Parathyroid adenoma (tissue), 2 donors: Measurements from ENCODE around the gene POLE.

ENCODE experiments used
- H2AFZ ChIP-seq: fragments of 300-600 bp; sonication (generic); one replicate; pipeline ENCODE4 v1.7.0; 2017; ENCODE audit warnings: antibody characterized with exemption, mild to moderate bottlenecking
- H3K27ac ChIP-seq: fragments of 300-600 bp; sonication (generic); one replicate; pipeline ENCODE4 v1.7.0; 2017
- H3K27me3 ChIP-seq: fragments of 300-600 bp; sonication (generic); one replicate; pipeline ENCODE4 v1.7.0; 2017; ENCODE audit warnings: low read length; ENCODE audit not compliant: control insufficient read depth, insufficient read depth
- H3K36me3 ChIP-seq: fragments of 300-600 bp; sonication (generic); one replicate; pipeline ENCODE4 v1.7.0; 2017; ENCODE audit warnings: low read length; ENCODE audit not compliant: control insufficient read depth, insufficient read depth
- H3K4me1 ChIP-seq: fragments of 300-600 bp; sonication (generic); one replicate; pipeline ENCODE4 v1.7.0; 2017; ENCODE audit warnings: control low read depth
- H3K4me2 ChIP-seq: fragments of 300-600 bp; sonication (generic); one replicate; pipeline ENCODE4 v1.7.0; 2017; ENCODE audit warnings: low read length
- H3K4me3 ChIP-seq: fragments of 300-600 bp; sonication (generic); one replicate; pipeline ENCODE4 v1.7.0; 2017; ENCODE audit warnings: low read depth, low read length
- H3K79me2 ChIP-seq: fragments of 300-600 bp; sonication (generic); one replicate; pipeline ENCODE4 v1.7.0; 2017; ENCODE audit warnings: control low read depth
- H3K9ac ChIP-seq: fragments of 300-600 bp; sonication (generic); one replicate; pipeline ENCODE4 v1.7.0; 2017; ENCODE audit warnings: mild to moderate bottlenecking
- H3K9me3 ChIP-seq: fragments of 300-600 bp; sonication (generic); one replicate; pipeline ENCODE4 v1.7.0; 2017; ENCODE audit warnings: low read length; ENCODE audit not compliant: control insufficient read depth
- CTCF ChIP-seq: fragments of 300-600 bp; sonication (generic); IDR thresholded peaks from one replicate; pipeline ENCODE4 v1.7.0; 2017; ENCODE audit warnings: antibody characterized with exemption, mild to moderate bottlenecking
- donor health status: primary hyperparathyroidism.

POLE gene

GRCh38 chr12:132597333-132598316 lies 89.5 kb downstream of the POLE start:
- no peak overlapping the region for H3K9ac ChIP-seq
- H3K27me3 ChIP-seq: no peaks in the 10 kb centered on the region
- H3K4me1 ChIP-seq: no peaks in the 10 kb centered on the region
- peak overlapping the region; percentile 42 for H3K27ac ChIP-seq
- H2AFZ ChIP-seq: peak overlapping the region; percentile 81
- H3K9me3 ChIP-seq: no peaks in the 10 kb centered on the region
- no peak for TF ChIP-seq CTCF
- H3K36me3 ChIP-seq: no peaks in the 10 kb centered on the region
- peak overlapping the region; percentile 56 for H3K4me3 ChIP-seq
- no peaks in the 10 kb centered on the region for H3K79me2 ChIP-seq
- peak overlapping the region; percentile 54 for H3K4me2 ChIP-seq

- H3K4me2 ChIP-seq: no peak overlapping the region
- no peak overlapping the region for H3K4me3 ChIP-seq
- no peaks in the 10 kb centered on the region for H3K4me1 ChIP-seq
These were observed 91.1 kb downstream of the POLE start for GRCh38 chr12:132596016-132596415.

GRCh38 chr12:132595183-132595582 lies 92.0 kb downstream of the POLE start:
- Histone ChIP-seq H3K79me2 (no peaks in the 10 kb centered on the region), H3K9ac (no peak overlapping the region), H3K9me3 (no peaks in the 10 kb centered on the region), H3K27me3 (no peaks in the 10 kb centered on the region), H3K27ac (no peak overlapping the region), H3K4me2 (no peak overlapping the region), H3K36me3 (no peaks in the 10 kb centered on the region), H3K4me1 (no peaks in the 10 kb centered on the region), H2AFZ (no peak overlapping the region), H3K4me3 (no peak overlapping the region)
- no peak for TF ChIP-seq CTCF

More at GRCh38 chr12:132596016-132596415, 91.1 kb downstream of the POLE start:
- Histone ChIP-seq H3K27me3 (no peaks in the 10 kb centered on the region), H3K27ac (no peak overlapping the region), H3K9me3 (no peaks in the 10 kb centered on the region), H3K36me3 (no peaks in the 10 kb centered on the region), H2AFZ (no peak overlapping the region), H3K79me2 (no peaks in the 10 kb centered on the region), H3K9ac (no peak overlapping the region)
- no peak for TF ChIP-seq CTCF

GRCh38 chr12:132593938-132594358 lies 93.2 kb downstream of the POLE start:
- H3K79me2 ChIP-seq: no peaks in the 10 kb centered on the region
- no peaks in the 10 kb centered on the region for H3K27me3 ChIP-seq
- no peak overlapping the region for H3K27ac ChIP-seq
- H3K4me1 ChIP-seq: no peaks in the 10 kb centered on the region
- peak overlapping the region; percentile 34 for H3K4me2 ChIP-seq
- H3K9me3 ChIP-seq: no peaks in the 10 kb centered on the region
- H3K36me3 ChIP-seq: no peaks in the 10 kb centered on the region
- H2AFZ ChIP-seq: peak overlapping the region; percentile 45
- H3K4me3 ChIP-seq: peak overlapping the region; percentile 1
- no peak for TF ChIP-seq CTCF
- H3K9ac ChIP-seq: no peak overlapping the region
